Caco-2 (cell line): ENCODE data around the gene FAM131A. TPM values are rescaled to one million over a fixed set of nuclear protein-coding genes. Genes with fewer than 3 reads are reported as not detected.
A peak's percentile ranks its signal among the peaks of the same experiment; 100 is the strongest.

Experiments
- BruUV-seq: library from RNA; stranded (reverse); fragments of 400-500 nt; replicated peaks from 2 replicates; lab custom pipeline; 2021; lab: Mats Ljungman, UMichigan
- CTCF ChIA-PET: fragments of 300-600 bp; sonication (Branson Sonifier 250); formaldehyde crosslinking; loops from one replicate; lab custom pipeline; 2022; ENCODE audit warnings: antibody characterized with exemption; lab: Charles Lee
- POLR2A ChIA-PET: fragments of 300-600 bp; sonication (Branson Sonifier 250); formaldehyde crosslinking; loops from one replicate; lab custom pipeline; 2022; ENCODE audit warnings: antibody characterized with exemption; lab: Charles Lee
- DNase-seq, 2 experiments: peaks; one replicate each; pipeline versions ENCODE4 v3.0.0 to v3.0.0-alpha.2; 2020 to 2022
- H3K27me3 ChIP-seq: replicated peaks from 2 replicates; pipeline ENCODE4 v1.6.0; 2011; ENCODE audit warnings: low read length; ENCODE audit not compliant: control insufficient read depth, insufficient read depth
- H3K36me3 ChIP-seq: 2 replicates; pipeline ENCODE4 v1.5.1; 2011; ENCODE audit warnings: low read length; ENCODE audit not compliant: control insufficient read depth, insufficient read depth
- H3K4me1 ChIP-seq: fragments of 250-450 bp; sonication (Bioruptor Pico); 2 replicates; pipeline ENCODE4 v1.5.1; 2020; ENCODE audit warnings: mild to moderate bottlenecking
- H3K4me3 ChIP-seq: 2 replicates; pipeline ENCODE4 v1.5.1; 2011; ENCODE audit warnings: low read depth, mild to moderate bottlenecking, control low read depth, low read length
- H3K9me3 ChIP-seq: fragments of 250-450 bp; sonication (Bioruptor Pico); 2 replicates; pipeline ENCODE4 v1.5.1; 2020; ENCODE audit warnings: mild to moderate bottlenecking, moderate library complexity
- H3K27ac Mint-ChIP-seq: one replicate; pipeline ENCODE4 v1.8.0; 2022; ENCODE audit warnings: mixed read lengths; ENCODE audit not compliant: unreplicated experiment
- H3K27me3 Mint-ChIP-seq: one replicate; pipeline ENCODE4 v1.8.0; 2022; ENCODE audit warnings: mixed read lengths; ENCODE audit not compliant: insufficient read depth, unreplicated experiment
- H3K36me3 Mint-ChIP-seq: one replicate; pipeline ENCODE4 v1.8.0; 2022; ENCODE audit warnings: mild to moderate bottlenecking, mixed read lengths; ENCODE audit not compliant: insufficient read depth, unreplicated experiment
- H3K4me1 Mint-ChIP-seq: one replicate; pipeline ENCODE4 v1.8.0; 2022; ENCODE audit warnings: low read depth, mixed read lengths; ENCODE audit not compliant: unreplicated experiment
- H3K4me3 Mint-ChIP-seq: one replicate; pipeline ENCODE4 v1.8.0; 2022; ENCODE audit warnings: mild to moderate bottlenecking, moderate library complexity, mixed read lengths; ENCODE audit not compliant: unreplicated experiment
- H3K9me3 Mint-ChIP-seq: one replicate; pipeline ENCODE4 v1.8.0; 2022; ENCODE audit warnings: mixed read lengths; ENCODE audit not compliant: unreplicated experiment
- CTCF ChIP-seq, 2 experiments: fragments of 200-600 bp in 1 of 2; IDR thresholded peaks; 1 replicate in 1 of 2; 2 replicates in 1 of 2; pipeline versions ENCODE4 v1.5.1 to v1.8.0; 2011 to 2022; ENCODE audit warnings: antibody characterized with exemption in 1 of 2, control low read depth in 1 of 2, inconsistent platforms in 1 of 2, low read depth in 1 of 2, low read length in 1 of 2, mild to moderate bottlenecking in 1 of 2, moderate library complexity in 1 of 2; ENCODE audit not compliant: insufficient read depth in 1 of 2, severe bottlenecking in 1 of 2, unreplicated experiment in 1 of 2
- intact Hi-C: fragments of 100-400 bp; cut with micrococcal nuclease; formaldehyde crosslinking; loops from one replicate; pipeline ENCODE4 v1.10.0; 2022; ENCODE audit not compliant: unreplicated experiment
- total RNA-seq: library from RNA; stranded (reverse); gene quantifications from 2 replicates; pipeline ENCODE4 v1.2.3, GENCODE V29; 2022

FAM131A gene
- total RNA-seq, 1 experiment from 2014 or later: 6.1 TPM

GRCh38 chr3:184320104-184320445 lies 17.3 kb upstream of the FAM131A start:
- H3K27me3 Mint-ChIP-seq: no peaks in the 10 kb centered on the region
- ChIA-PET POLR2A (no interaction called here), CTCF (no interaction called here)
- no peaks in the 10 kb centered on the region for H3K9me3 Mint-ChIP-seq
- peaks cover 11% of the 10 kb centered on the region for H3K4me1 ChIP-seq
- no peak for DNase-seq
- peaks cover 14% of the 10 kb centered on the region for H3K36me3 ChIP-seq
- H3K27me3 ChIP-seq: no peaks in the 10 kb centered on the region
- no peaks in the 10 kb centered on the region for H3K9me3 ChIP-seq
- no peak for TF ChIP-seq CTCF (IDR thresholded peaks at IDR 0.05; ENCODE audit: insufficient read depth in 1 of 2, low read depth in 1 of 2, low read length in 1 of 2, severe bottlenecking in 1 of 2, unreplicated experiment in 1 of 2)
- peak overlapping the region; percentile 81 for H3K27ac Mint-ChIP-seq
- peaks cover 88% of the 10 kb centered on the region for H3K36me3 Mint-ChIP-seq
- peaks cover 9% of the 10 kb centered on the region for H3K4me1 Mint-ChIP-seq
- no peak overlapping the region for H3K4me3 Mint-ChIP-seq
- intact Hi-C loops: no loop called here
- H3K4me3 ChIP-seq: no peak overlapping the region
- no TSS peak for BruUV-seq

DNA sequence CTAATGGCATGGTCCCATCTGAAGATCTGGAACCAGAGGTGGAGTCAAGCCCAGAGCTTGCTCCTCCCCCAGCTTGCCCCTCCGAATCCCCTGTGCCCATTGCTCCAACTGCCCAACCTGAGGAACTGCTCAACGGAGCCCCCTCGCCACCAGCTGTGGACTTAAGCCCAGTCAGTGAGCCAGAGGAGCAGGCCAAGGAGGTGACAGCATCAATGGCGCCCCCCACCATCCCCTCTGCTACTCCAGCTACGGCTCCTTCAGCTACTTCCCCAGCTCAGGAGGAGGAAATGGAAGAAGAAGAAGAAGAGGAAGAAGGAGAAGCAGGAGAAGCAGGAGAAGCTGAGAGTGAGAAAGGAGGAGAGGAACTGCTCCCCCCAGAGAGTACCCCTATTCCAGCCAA lies 15.7 kb upstream of the FAM131A start:
- no peak for DNase-seq
- intact Hi-C loops: no loop called here
- Histone ChIP-seq H3K9me3 (no peaks in the 10 kb centered on the region), H3K36me3 (peaks cover 18% of the 10 kb centered on the region), H3K4me3 (no peak overlapping the region), H3K4me1 (peaks cover 2% of the 10 kb centered on the region; the same call in 1 of the 2 replicates), H3K27me3 (no peaks in the 10 kb centered on the region)
- CTCF ChIA-PET: no interaction called here
- no peak for TF ChIP-seq CTCF (IDR thresholded peaks at IDR 0.05; ENCODE audit: insufficient read depth in 1 of 2, low read depth in 1 of 2, low read length in 1 of 2, severe bottlenecking in 1 of 2, unreplicated experiment in 1 of 2)
- Mint-ChIP-seq H3K4me3 (no peak overlapping the region), H3K9me3 (no peaks in the 10 kb centered on the region), H3K36me3 (peaks cover 97% of the 10 kb centered on the region), H3K27me3 (no peaks in the 10 kb centered on the region), H3K27ac (no peak overlapping the region), H3K4me1 (peaks cover 3% of the 10 kb centered on the region)
- POLR2A ChIA-PET: no interaction called here
- TSS peak; percentile 9 for BruUV-seq

DNA sequence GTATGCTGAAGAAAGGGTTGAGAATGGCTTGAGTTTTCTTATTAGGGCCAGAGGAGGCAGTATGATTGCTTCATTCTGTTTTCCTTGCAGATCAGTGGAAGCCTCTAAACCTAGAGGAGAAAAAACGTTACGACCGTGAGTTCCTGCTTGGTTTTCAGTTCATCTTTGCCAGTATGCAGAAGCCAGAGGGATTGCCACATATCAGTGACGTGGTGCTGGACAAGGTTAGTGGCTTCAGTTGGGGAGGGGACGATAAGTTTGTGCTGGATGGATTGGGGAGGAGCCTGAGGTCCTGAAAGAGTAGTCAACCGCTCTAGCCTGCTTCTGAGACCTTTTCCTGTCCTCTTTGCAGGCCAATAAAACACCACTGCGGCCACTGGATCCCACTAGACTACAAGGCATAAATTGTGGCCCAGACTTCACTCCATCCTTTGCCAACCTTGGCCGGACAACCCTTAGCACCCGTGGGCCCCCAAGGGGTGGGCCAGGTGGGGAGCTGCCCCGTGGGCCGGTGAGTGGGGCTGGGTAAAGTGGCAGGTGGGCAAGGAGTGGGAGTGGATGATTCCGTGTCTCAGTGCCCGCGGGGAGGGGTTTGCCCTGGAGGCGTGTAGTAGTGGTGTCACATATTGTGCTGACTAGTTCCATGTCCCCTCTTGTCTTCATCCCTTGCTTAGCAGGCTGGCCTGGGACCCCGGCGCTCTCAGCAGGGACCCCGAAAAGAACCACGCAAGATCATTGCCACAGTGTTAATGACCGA lies 14.5 kb upstream of the FAM131A start:
- no TSS peak for BruUV-seq
- no peaks in the 10 kb centered on the region for H3K4me1 Mint-ChIP-seq
- ChIA-PET CTCF (no interaction called here), POLR2A (no interaction called here)
- H3K27me3 ChIP-seq: no peaks in the 10 kb centered on the region
- DNase-seq: no peak
- peaks cover 97% of the 10 kb centered on the region for H3K36me3 Mint-ChIP-seq
- no peaks in the 10 kb centered on the region for H3K4me1 ChIP-seq
- H3K27ac Mint-ChIP-seq: no peak overlapping the region
- no peak overlapping the region for H3K4me3 Mint-ChIP-seq
- no peaks in the 10 kb centered on the region for H3K27me3 Mint-ChIP-seq
- intact Hi-C loops: no loop called here
- H3K4me3 ChIP-seq: no peak overlapping the region
- peaks cover 21% of the 10 kb centered on the region for H3K36me3 ChIP-seq
- no peaks in the 10 kb centered on the region for H3K9me3 Mint-ChIP-seq
- H3K9me3 ChIP-seq: no peaks in the 10 kb centered on the region
- no peak for TF ChIP-seq CTCF (IDR thresholded peaks at IDR 0.05; ENCODE audit: insufficient read depth in 1 of 2, low read depth in 1 of 2, low read length in 1 of 2, severe bottlenecking in 1 of 2, unreplicated experiment in 1 of 2)
